Chondrocyte (in vitro differentiated cells): ENCODE results near the gene KLHL28. TPM values are rescaled to one million over a fixed set of nuclear protein-coding genes. Genes with fewer than 3 reads are reported as not detected.

Experiments
- DNase-seq: peaks from one replicate; pipeline ENCODE4 v3.0.0; 2021; ENCODE audit warnings: mixed read lengths, low spot score
- H3K27ac Mint-ChIP-seq: one replicate; pipeline ENCODE4 v1.8.0; 2021; ENCODE audit warnings: mild to moderate bottlenecking, moderate library complexity, mixed read lengths; ENCODE audit not compliant: unreplicated experiment
- H3K27me3 Mint-ChIP-seq: 2 replicates; pipeline ENCODE4 v1.8.0; 2021; ENCODE audit warnings: low read depth, mixed read lengths
- H3K36me3 Mint-ChIP-seq: 2 replicates; pipeline ENCODE4 v1.8.0; 2021; ENCODE audit warnings: low read depth, mixed read lengths
- H3K4me1 Mint-ChIP-seq: 2 replicates; pipeline ENCODE4 v1.8.0; 2021; ENCODE audit warnings: low read depth, mild to moderate bottlenecking, mixed read lengths
- H3K4me3 Mint-ChIP-seq: one replicate; pipeline ENCODE4 v1.8.0; 2021; ENCODE audit warnings: mild to moderate bottlenecking, moderate library complexity, mixed read lengths; ENCODE audit not compliant: unreplicated experiment
- H3K9me3 Mint-ChIP-seq: 2 replicates; pipeline ENCODE4 v1.8.0; 2021; ENCODE audit warnings: low read depth, mixed read lengths
- CTCF ChIP-seq: fragments of 200-600 bp; sonication (generic); IDR thresholded peaks from 2 replicates; pipeline ENCODE4 v1.5.0; 2021; ENCODE audit warnings: antibody characterized with exemption, mild to moderate bottlenecking, moderate library complexity
- total RNA-seq: library from RNA; stranded (reverse); gene quantifications from 3 replicates; pipeline ENCODE4 v1.2.1, GENCODE V29; 2021

KLHL28 gene
- total RNA-seq, 1 donor from 2014 or later, result 24.2 TPM

DNA sequence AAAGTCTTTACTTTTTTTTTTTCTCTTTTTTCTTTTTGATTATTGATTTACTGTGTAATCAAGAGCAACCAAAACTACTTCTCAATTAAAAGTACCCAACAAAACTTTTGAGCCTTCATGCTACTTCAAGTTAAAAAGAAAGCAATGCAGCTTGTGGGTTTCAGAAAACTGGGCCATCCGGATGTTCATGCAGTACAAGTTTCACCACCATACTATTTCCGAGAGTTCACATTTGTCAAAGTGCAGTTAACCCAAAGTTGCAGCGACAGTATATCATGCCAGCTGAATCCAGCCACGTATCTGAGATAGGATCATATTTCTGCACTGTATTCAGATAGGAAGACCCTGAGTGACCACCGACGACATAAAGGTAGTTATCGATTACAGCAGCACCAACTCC lies 33.0 kb downstream of the KLHL28 start:
- no peak overlapping the region for H3K4me3 Mint-ChIP-seq
- no peak for DNase-seq
- no peak overlapping the region for H3K27ac Mint-ChIP-seq
- H3K36me3 Mint-ChIP-seq, result peaks cover 2% of the 10 kb centered on the region
- no peaks in the 10 kb centered on the region for H3K27me3 Mint-ChIP-seq
- no peak for TF ChIP-seq CTCF
- no peaks in the 10 kb centered on the region for H3K9me3 Mint-ChIP-seq
- H3K4me1 Mint-ChIP-seq, result no peaks in the 10 kb centered on the region

DNA sequence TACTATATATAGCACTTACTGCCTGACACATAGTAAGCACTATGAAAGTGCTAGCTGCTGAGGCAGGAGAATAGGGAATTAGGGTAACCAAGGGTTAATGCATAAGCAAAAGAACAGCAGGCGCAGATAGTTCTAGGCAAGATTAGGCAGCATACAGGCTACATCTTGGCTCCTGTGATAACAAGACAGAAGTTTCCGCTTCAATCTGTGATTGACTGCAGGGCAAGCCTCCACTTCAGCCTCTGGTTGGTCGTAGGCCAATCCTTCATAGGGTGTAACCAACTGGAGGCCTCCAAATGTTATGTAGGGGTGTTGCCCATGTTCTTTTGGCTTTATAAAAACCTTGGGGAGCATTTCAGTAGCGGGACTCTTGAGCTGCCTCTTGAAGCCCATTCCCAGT lies 46.9 kb downstream of the KLHL28 start:
- no peak overlapping the region for H3K27ac Mint-ChIP-seq
- H3K4me1 Mint-ChIP-seq, result peaks cover 2% of the 10 kb centered on the region
- no peaks in the 10 kb centered on the region for H3K9me3 Mint-ChIP-seq
- H3K27me3 Mint-ChIP-seq, result no peaks in the 10 kb centered on the region
- no peak for DNase-seq
- H3K4me3 Mint-ChIP-seq, result no peak overlapping the region
- no peaks in the 10 kb centered on the region for H3K36me3 Mint-ChIP-seq
- no peak for TF ChIP-seq CTCF

- no peak overlapping the region for H3K4me3 Mint-ChIP-seq
- no peaks in the 10 kb centered on the region for H3K9me3 Mint-ChIP-seq
- TF ChIP-seq CTCF, result no peak
- H3K27ac Mint-ChIP-seq, result no peak overlapping the region
- H3K36me3 Mint-ChIP-seq, result no peaks in the 10 kb centered on the region
- H3K4me1 Mint-ChIP-seq, result peaks cover 2% of the 10 kb centered on the region
- no peaks in the 10 kb centered on the region for H3K27me3 Mint-ChIP-seq
- DNase-seq, result no peak
These were observed 49.5 kb downstream of the KLHL28 start for GRCh38 chr14:44912041-44912869.

DNA sequence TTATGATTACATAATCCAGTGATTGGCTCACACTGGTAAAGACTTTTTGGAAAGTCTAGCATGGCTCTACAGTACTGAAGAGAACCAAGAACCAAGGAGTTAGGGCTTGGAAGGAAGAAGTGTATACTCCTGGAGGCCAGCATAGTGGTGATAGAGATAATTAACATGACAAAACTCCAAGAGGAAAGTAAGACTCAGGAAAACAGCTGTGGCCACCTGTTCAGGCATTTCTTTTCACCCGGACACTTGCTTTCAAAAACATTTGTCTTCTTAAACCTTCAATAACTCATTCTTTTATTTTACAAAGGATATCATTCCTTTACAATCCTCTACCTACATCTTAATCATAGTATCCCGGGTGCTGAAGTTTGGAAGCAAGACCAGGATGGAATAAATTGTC lies 50.9 kb downstream of the KLHL28 start:
- no peak overlapping the region for H3K4me3 Mint-ChIP-seq
- no peaks in the 10 kb centered on the region for H3K27me3 Mint-ChIP-seq
- peaks cover 2% of the 10 kb centered on the region for H3K4me1 Mint-ChIP-seq
- H3K36me3 Mint-ChIP-seq, result no peaks in the 10 kb centered on the region
- no peak overlapping the region for H3K27ac Mint-ChIP-seq
- DNase-seq, result no peak
- TF ChIP-seq CTCF, result no peak
- no peaks in the 10 kb centered on the region for H3K9me3 Mint-ChIP-seq

DNA sequence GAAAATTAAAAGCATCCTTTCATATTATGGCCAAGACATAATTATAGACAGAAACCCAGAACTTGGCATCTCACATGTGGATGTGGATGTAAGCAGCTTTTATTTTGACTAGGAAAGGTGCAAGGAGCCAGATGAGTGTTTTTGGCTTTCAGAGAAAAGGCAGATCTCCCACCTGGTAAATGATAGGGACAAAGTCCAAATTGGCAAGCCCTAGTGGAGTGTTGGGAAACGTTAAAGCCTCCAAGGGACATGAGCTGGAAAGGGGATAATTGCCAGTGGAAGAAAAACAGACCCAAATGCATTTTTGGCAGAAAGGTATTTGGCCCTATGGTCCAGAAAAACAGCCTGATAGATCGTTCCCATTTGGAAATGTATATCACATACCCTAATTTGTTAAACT lies 60.1 kb downstream of the KLHL28 start:
- Mint-ChIP-seq H3K4me1 (peaks cover 18% of the 10 kb centered on the region), H3K4me3 (no peak overlapping the region), H3K9me3 (no peaks in the 10 kb centered on the region), H3K27me3 (no peaks in the 10 kb centered on the region), H3K27ac (no peak overlapping the region), H3K36me3 (peaks cover 2% of the 10 kb centered on the region)
- TF ChIP-seq CTCF, result no peak
- no peak for DNase-seq
